Prostate gland (tissue), 2 donors: Measurements from ENCODE around the gene RAB19.

Experiments used
- POLR2A ChIP-seq: fragments of 450-650 bp; IDR thresholded peaks from one replicate; pipeline ENCODE4 v1.6.1; 2016; ENCODE audit warnings: antibody characterized with exemption, mild to moderate bottlenecking
- POLR2AphosphoS5 ChIP-seq: sonication (generic); formaldehyde crosslinking; IDR thresholded peaks from one replicate; pipeline ENCODE4 v1.6.1; 2017; ENCODE audit warnings: antibody characterized with exemption
- TF ChIP-seq, protein P1 (sequence below), 4 experiments: fragments of 200-600 bp in 2 of 4; fragments of 450-650 bp in 2 of 4; sonication (generic) in 2 of 4; IDR thresholded peaks; 1 replicate in 3 of 4; 2 replicates in 1 of 4; pipeline ENCODE4 v1.5.1; 2016 to 2019; ENCODE audit warnings: antibody characterized with exemption in 4 of 4, mild to moderate bottlenecking in 2 of 4, moderate library complexity in 2 of 4

DNA sequence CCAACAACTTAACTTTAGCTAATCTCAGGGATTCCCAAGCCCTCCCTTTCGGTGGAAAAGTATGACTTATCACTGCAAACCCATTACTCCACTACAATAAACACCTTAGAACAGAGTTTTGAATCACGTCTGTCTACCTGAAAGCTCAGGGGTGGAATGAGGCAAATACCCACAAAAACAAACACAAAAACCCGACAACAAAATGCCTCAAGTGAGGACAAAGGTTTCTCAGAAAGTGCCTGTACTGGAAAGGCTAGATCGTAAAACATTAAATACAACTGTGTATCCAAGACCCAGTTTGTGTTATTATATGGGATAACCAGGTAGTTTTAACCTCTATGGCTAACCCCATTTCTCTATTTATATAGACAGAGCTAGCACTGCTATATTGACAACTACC, 49.4 kb downstream of the RAB19 start:
- TF ChIP-seq, protein P1, sequence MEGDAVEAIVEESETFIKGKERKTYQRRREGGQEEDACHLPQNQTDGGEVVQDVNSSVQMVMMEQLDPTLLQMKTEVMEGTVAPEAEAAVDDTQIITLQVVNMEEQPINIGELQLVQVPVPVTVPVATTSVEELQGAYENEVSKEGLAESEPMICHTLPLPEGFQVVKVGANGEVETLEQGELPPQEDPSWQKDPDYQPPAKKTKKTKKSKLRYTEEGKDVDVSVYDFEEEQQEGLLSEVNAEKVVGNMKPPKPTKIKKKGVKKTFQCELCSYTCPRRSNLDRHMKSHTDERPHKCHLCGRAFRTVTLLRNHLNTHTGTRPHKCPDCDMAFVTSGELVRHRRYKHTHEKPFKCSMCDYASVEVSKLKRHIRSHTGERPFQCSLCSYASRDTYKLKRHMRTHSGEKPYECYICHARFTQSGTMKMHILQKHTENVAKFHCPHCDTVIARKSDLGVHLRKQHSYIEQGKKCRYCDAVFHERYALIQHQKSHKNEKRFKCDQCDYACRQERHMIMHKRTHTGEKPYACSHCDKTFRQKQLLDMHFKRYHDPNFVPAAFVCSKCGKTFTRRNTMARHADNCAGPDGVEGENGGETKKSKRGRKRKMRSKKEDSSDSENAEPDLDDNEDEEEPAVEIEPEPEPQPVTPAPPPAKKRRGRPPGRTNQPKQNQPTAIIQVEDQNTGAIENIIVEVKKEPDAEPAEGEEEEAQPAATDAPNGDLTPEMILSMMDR (IDR thresholded peaks at IDR 0.05) = no peak
- TF ChIP-seq POLR2A (no peak), POLR2AphosphoS5 (peak; percentile 17)
